HG03571 (cell line): Measurements from ENCODE around the gene MOK.
"Not testable (repeated sequence)": the region's sequence is repeated elsewhere in the genome, so short reads cannot be mapped to it uniquely, and the experiment has no call there.

Experiments
- ATAC-seq: cut with Tn5 transposase; IDR thresholded peaks from one replicate; pipeline ENCODE4 v1.9.1; 2021; ENCODE audit not compliant: unreplicated experiment

The MOK gene, protein sequence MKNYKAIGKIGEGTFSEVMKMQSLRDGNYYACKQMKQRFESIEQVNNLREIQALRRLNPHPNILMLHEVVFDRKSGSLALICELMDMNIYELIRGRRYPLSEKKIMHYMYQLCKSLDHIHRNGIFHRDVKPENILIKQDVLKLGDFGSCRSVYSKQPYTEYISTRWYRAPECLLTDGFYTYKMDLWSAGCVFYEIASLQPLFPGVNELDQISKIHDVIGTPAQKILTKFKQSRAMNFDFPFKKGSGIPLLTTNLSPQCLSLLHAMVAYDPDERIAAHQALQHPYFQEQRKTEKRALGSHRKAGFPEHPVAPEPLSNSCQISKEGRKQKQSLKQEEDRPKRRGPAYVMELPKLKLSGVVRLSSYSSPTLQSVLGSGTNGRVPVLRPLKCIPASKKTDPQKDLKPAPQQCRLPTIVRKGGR

DNA sequence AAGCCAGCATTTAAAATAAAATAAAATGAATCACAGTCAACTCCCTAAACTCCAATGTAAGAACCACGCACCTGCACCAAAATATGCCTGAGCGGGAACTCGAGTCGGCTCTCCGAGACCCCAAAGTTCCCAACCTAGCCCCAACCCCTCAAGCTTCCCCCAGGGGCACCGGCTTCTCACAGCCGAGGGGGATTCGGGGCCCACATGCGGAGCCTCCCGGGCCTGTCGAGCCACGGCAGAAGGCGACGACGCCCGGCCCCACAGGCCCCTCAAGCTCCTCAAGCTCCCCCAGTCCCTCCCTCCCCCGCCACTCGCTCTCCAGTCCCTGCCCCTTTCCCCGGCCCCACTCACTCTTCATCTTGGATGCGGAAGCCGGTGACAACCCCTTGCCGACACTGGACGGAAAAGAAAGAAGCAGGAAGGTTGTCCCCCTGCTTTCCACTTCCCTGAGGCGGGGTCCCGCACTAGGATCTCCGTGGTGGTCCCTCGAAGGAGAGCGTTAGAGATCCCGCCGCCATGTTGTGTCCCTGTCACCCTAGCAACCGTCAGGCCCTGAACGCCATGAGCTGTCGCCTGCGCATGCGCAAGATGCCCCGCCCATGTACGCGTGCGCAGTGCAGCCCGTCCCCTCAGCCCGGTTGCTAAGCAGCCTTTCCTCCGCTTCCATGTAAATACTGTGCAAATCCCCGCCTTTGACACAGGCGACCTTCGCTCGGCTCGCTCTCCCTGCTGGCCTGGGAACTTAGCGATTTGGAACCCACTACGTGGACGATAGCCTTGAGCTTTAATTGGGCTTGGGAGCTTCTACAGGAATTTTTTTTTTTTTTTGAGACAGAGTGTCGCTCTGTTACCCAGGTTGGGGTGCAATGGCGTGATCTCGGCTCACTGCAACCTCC, at the start of gene MOK:
MOK (minus strand) TSS at position 554 of the 896 bp plus-strand sequence; CDS start at position 358, 196 bp downstream.
- peak; percentile 89 for ATAC-seq

DNA sequence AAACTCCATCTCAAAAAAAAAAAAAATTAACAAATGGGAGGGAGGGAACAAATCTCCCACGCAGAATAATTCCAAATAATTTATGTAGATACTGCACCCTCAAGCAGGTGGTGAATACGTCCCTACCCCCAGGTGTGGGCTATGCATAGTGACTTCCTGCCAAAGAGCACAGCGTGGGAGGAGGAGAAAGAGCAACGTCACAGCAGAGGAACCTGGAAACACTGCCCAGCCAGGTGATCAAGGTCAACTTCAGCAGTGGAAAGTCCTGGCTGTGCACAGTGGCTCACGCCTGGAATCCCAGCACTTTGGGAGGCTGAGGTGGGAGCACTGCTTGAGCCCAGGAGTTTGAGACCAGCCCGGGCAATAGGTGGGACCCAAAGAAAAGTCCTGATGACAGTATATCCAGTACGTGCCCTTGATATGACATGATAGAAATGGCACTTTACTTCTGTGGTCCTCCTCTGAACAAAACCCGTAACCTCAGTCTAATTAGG, 48.2 kb upstream of the MOK start:
- no peak for ATAC-seq

DNA sequence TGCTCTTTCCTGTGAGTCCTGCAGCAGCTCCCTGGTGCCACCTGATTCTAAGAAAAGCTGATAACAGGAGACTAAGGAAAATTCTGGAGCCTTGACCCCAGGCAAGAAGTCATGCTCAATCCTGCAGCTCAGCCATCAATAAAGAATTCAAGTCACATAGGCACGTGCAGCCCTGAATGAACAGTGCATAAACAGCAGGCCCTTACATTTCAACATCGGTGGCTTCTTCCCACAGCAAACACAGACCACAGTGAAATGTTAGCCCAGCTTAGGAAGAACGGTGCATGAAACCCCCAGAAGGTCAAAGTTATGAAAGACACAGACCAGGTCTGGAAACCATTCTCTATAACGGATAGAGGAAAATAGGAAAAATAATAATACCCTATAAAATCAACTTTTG, 47.2 kb upstream of the MOK start:
- ATAC-seq, result no peak

DNA sequence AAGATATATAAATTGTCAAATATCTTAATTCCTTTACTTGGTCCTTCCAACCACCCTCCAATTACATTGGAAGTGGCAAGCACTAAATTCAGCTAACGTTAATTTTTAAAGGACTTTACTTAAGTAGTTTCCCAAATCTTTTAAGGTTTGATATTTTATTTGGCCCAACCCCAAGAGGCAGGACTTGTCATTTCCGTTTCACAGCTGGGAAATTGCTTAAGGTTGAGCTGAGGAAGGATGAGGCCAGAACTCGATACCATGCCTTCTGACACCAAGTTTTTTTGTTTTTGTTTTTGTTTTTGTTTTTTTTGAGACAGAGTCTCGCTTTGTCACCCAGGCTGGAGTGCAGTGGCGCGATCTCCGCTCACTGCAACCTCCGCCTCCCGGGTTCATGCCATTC, 46.6 kb upstream of the MOK start:
- not testable (repeated sequence) for ATAC-seq

DNA sequence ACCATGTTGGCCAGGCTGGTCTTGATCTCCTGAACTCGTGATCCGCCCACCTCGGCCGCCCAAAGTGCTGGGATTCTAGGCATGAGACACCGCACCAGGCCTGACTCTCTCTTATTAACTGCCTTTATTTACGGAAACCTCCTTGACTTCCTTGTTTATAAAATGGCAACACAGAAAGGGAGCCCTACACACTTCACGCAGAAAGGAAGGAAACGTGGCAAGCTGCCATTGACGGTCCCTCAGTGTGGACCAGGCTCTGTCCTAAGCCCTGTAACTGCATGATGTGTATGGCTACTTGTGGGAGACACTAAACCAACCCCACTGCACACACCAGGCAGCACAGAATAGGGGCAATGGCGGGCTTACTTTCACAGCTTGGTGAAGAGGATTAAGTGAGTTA, 46.1 kb upstream of the MOK start:
- no peak for ATAC-seq

DNA sequence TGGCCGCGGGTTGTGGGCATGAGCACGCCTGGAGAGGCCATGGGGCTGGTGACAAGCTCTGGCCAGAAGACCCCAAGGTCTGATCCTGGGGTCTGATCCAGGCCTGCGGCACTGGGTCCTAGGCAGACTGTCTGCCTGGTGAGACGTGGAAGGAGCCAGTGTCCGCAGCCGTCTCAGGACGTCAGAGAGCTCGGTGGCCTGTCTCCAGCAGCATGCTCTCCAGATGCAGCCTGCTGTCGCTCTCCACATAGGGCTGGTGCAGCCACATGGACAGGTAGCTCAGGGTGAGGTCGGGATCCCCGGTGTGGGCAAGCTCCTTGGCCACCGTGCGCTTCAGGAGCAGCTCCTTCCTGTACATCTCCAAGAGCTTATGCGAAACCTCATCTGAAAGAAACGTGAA, 43.4 kb upstream of the MOK start:
- no peak for ATAC-seq

DNA sequence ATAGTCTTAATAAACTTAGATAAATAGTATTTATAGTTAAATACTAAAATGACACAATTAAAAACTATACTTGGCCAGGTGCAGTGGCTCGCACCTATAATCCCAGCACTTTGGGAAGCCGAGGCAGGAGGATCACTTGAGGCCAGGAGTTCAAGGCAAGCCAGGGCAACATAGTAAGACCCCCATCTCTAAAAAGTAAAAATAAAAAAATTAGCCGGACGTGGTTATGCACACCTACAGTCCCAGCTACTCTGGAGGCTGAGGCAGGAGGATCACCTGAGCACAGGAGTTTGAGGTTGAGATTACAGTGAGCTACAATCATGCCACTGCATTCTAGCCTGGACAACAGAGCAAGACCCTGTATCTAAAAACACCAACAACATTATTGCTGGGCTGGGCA, 41.7 kb upstream of the MOK start:
- no peak for ATAC-seq

DNA sequence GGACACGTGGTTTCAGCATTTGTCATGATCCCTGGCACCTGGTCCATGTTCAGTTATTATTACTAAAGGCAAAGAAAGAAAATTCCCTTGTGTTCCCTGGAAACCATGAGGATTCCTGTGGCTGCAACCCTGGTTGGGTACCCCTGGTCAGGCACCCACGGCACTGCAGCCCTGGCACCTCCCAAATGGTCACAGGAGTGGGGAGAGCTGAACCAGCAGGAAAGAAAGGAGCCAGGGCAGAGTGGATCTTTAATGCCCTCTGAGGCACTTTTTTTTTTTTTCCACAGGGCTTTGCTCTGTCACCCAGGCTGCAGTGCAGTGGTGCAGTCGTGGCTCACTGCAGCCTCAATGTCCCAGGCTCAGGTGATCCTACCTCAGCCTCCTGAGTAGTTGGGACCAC, 40.3 kb upstream of the MOK start:
- no peak for ATAC-seq

DNA sequence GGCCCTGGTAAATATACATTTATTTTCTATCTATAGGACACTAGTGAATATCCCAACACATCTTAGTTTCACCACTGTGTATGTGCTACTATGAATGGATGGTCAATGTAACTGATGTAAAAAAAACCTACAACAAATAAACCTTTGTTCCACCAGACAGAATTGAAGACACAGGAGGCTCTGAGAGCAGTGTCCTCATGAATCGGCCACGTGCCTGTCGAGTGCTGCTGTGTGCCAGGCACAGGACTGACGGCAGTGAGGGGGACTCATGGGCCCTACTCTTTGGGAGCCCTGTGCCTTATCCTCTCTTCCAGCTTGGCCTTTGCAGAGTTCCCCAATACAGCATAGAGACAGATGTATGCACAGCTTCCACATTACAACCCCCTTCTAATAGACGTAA, 39.5 kb upstream of the MOK start:
- ATAC-seq, result no peak

DNA sequence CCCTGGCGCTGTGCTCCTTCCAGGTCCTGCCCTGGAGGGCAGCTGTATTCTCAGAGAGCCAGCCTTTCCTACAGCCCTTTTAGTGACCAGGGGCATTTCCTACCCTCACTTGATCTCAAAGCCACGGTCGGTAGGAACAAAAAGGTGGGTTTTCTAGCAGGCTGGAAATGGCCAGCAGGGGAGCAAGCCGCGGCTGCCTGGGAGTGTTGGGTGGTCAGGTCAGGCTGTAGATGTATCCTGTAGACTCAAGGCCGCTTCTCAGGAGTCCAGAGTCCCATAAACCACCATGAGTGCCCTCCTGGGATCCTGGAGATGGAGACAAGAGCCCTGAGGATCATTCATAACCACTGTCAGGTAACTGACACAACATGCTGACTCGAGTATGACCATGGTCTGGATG, 39.1 kb upstream of the MOK start:
- ATAC-seq, result no peak

- ATAC-seq, result no peak
These were observed 37.3 kb upstream of the MOK start for GRCh38 chr14:102342238-102342637.

DNA sequence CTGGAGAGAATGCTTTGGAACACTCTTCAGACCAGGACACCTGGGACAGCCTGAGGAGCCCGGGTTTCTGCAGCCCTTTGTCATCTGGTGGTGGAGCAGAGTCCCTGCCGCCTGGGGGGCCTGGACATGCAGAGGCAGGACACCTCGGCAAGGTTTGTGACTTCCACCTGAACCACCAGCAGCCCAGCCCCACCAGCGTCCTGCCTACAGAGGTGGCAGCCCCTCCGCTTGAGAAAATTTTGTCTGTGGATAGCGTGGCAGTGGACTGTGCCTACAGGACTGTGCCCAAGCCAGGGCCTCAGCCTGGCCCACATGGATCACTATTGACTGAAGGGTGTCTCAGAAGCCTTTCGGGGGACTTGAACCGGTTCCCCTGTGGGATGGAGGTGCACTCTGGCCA, 36.6 kb upstream of the MOK start:
- no peak for ATAC-seq

DNA sequence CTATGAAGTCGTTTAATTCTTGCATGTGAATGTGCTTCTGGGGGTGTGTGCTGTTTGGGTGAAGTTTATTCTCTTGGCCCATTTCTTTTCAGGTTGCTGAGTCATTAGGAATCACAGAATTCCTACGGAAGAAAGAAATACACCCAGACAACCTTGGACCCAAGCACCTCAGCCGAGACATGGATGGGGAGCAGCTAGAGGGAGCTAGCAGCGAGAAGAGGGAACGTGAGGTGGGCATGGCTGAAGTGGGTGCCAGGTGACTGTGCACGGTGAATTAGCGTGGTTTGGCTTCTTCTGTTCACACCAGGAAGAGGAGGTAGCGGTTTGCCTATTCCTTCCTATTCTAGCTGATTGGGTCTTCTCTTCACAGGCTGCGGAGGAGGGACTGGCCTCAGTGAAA, 33.8 kb upstream of the MOK start:
- no peak for ATAC-seq

- no peak for ATAC-seq
These were observed 30.2 kb upstream of the MOK start for GRCh38 chr14:102335163-102335562.

DNA sequence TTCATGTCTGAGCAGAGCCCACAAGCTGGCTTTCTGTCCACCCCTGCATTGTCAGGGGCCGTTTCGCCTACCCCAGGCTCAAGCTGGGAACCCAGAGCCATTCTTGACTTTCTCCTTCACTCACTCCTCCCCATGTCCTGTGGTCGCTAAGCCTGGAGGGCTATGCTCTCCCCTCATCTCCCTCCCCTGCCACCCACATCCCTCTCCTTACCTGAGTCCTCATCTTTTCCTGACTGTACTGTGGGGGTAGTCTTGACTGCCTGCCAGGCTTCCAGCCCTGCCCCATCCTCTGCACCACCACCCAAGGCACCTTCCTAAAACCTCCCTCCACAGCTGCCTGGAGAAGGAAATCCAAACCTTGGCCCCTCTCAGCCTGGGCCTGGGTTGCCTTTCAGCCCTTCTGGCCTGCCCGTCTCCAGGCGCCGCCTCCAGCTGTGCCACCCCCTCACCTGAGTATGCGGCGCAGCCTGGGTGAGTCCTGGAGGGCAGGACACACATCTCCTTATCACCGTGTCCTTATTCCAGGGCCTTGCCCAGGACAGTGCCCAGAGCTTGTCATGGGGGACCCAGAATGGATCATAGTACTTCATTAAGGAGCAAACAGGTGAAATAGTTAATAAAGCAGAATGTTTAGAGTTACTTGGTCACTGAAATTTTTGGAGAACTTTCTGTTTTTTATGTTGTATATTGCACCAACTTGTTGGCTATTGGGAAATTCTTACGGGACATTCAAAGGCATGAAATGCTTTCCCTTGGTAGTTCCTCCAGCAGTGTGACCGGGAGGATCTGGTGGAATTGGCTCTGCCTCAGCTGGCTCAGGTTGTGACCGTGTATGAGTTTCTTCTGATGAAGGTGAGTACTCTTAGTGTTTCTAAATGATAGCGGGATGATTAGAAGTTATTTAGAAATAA, 29.1 kb upstream of the MOK start:
- no peak for ATAC-seq

- ATAC-seq, result no peak
These were observed 28.4 kb upstream of the MOK start for GRCh38 chr14:102333390-102333789.

DNA sequence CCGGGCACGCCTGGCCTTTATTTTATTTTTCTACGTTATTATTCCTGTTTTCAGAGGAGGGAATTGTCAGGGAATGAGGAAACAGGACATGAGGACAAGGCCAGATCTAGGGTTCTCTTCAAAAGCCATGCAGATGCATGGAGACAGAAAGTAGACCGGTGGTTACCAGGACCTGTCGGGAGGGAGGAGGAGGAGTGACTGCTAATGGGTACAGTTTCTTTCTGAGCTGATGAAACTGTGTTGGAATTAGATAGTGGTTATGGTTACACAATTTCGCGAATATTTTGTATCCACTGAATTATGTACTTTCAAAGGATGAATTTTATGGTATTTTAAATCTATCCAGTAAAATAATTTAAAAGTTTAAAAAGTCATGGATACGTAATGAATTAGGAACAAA, 25.8 kb upstream of the MOK start:
- no peak for ATAC-seq

DNA sequence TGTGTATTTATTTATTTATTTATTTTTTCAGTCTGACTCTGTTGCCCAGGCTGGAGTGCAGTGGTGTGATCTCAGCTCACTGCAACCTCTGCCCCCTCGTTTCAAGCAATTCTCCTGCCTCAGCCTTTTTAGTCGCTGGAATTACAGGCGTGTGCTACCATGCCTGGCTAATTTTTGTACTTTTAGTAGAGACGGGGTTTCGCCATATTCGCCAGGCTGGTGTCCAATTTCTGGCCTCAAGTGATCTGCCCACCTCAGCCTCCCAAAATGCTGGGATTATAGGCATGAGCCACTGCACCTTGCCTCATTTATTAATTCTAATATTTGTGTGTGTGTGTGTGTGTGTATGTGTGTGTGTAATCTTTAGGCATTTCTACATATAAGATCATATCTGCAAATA, 24.4 kb upstream of the MOK start:
- ATAC-seq, result not testable (repeated sequence)

GRCh38 chr14:102326583-102326982, 21.6 kb upstream of the MOK start:
- no peak for ATAC-seq

- ATAC-seq, result no peak
These were observed 20.9 kb upstream of the MOK start for GRCh38 chr14:102325791-102326345.

- ATAC-seq, result no peak
These were observed 18.1 kb upstream of the MOK start for GRCh38 chr14:102323102-102323501.
